Lower leg skin (tissue), 3 donors: ENCODE data around the gene GPRIN3.

Source experiments
- CTCF ChIP-seq, 3 donors: fragments of 450-650 bp; IDR thresholded peaks; one replicate each; pipeline ENCODE4 v1.5.1; 2016; ENCODE audit warnings: antibody characterized with exemption in 3 of 3, mild to moderate bottlenecking in 3 of 3, moderate library complexity in 2 of 3
- POLR2A ChIP-seq, 2 donors: fragments of 450-650 bp; IDR thresholded peaks; one replicate each; pipeline ENCODE4 v1.6.1; 2016 to 2017; ENCODE audit warnings: antibody characterized with exemption in 2 of 2, mild to moderate bottlenecking in 1 of 2, moderate library complexity in 1 of 2

GRCh38 chr4:89293299-89293698 lies 14.3 kb downstream of the GPRIN3 start:
- TF ChIP-seq CTCF (IDR thresholded peaks at IDR 0.05) = no peak
- no peak for TF ChIP-seq POLR2A (IDR thresholded peaks at IDR 0.05)
